ENCODE measurements around the gene ANGPT4.
A peak's percentile ranks its signal among the peaks of the same experiment; 100 is the strongest.

Gene ANGPT4

DNA sequence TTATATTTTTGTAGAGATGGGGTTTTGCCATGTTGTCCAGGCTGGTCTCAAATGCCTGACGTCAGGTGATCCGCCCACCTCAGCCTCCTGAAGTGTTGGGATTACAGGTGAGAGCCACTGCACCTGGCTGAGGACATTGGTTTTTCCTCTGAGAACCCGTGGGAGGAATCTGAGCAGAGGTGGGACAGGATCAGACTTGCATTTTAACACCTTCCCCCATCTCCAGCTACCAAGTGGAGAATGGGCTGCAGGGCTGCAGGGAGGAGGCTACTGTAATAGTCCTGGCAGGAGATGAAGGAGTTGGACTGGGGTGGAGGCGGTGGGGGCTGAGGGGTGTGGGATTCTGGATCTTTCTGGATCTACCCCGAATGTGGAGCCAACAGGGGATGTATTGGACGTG is 58.1 kb downstream of the ANGPT4 start:
- ATAC-seq (ENCODE audit: low read depth), result peak; percentile 30
- TF ChIP-seq, protein P1, sequence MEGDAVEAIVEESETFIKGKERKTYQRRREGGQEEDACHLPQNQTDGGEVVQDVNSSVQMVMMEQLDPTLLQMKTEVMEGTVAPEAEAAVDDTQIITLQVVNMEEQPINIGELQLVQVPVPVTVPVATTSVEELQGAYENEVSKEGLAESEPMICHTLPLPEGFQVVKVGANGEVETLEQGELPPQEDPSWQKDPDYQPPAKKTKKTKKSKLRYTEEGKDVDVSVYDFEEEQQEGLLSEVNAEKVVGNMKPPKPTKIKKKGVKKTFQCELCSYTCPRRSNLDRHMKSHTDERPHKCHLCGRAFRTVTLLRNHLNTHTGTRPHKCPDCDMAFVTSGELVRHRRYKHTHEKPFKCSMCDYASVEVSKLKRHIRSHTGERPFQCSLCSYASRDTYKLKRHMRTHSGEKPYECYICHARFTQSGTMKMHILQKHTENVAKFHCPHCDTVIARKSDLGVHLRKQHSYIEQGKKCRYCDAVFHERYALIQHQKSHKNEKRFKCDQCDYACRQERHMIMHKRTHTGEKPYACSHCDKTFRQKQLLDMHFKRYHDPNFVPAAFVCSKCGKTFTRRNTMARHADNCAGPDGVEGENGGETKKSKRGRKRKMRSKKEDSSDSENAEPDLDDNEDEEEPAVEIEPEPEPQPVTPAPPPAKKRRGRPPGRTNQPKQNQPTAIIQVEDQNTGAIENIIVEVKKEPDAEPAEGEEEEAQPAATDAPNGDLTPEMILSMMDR (IDR thresholded peaks at IDR 0.05; ENCODE audit: poor library complexity, severe bottlenecking), result no peak
- Histone ChIP-seq H3K9me3 (ENCODE audit: severe bottlenecking) (no peaks in the 10 kb centered on the region), H3K27me3 (ENCODE audit: insufficient read depth, poor library complexity, severe bottlenecking) (no peaks in the 10 kb centered on the region), H3K27ac (ENCODE audit: poor library complexity, severe bottlenecking) (peak overlapping the region; percentile 93), H3K4me1 (ENCODE audit: insufficient read depth, poor library complexity, severe bottlenecking) (peaks cover 58% of the 10 kb centered on the region), H3K36me3 (ENCODE audit: low read depth) (no peaks in the 10 kb centered on the region), H3K4me3 (ENCODE audit: severe bottlenecking) (no peak overlapping the region)
- DNase-seq (ENCODE audit: low spot score), result peak; percentile 71

DNA sequence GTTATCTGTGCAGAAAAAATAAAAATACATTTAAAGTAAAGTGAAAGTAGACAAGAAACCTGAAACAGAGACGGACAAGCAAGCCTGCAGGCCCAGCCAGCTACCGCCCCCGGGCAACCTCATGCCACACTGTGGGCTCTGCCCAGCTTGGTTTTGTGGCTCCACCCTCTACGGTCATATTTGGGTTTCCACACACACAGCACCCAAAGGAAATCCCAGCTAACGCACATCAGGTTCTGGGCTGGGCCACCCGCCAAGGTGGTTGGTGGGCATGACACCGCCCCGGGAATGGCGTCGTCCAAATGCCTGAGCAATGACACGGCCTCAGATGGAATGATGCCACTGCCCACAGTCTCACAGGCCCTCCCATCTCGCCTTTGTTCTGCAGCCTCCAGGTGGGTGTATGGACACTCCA is 59.8 kb downstream of the ANGPT4 start:
- H3K4me3 ChIP-seq (ENCODE audit: severe bottlenecking), result no peak overlapping the region
- H3K4me1 ChIP-seq (ENCODE audit: insufficient read depth, poor library complexity, severe bottlenecking), result peaks cover 57% of the 10 kb centered on the region
- H3K9me3 ChIP-seq (ENCODE audit: severe bottlenecking), result no peaks in the 10 kb centered on the region
- TF ChIP-seq, protein P1 (IDR thresholded peaks at IDR 0.05; ENCODE audit: poor library complexity, severe bottlenecking), result no peak
- no peaks in the 10 kb centered on the region for H3K36me3 ChIP-seq (ENCODE audit: low read depth)
- H3K27me3 ChIP-seq (ENCODE audit: insufficient read depth, poor library complexity, severe bottlenecking), result no peaks in the 10 kb centered on the region
- ATAC-seq (ENCODE audit: low read depth) (peak; percentile 86), DNase-seq (ENCODE audit: low spot score) (peak; percentile 99)
- H3K27ac ChIP-seq (ENCODE audit: poor library complexity, severe bottlenecking), result peak overlapping the region; percentile 93

DNA sequence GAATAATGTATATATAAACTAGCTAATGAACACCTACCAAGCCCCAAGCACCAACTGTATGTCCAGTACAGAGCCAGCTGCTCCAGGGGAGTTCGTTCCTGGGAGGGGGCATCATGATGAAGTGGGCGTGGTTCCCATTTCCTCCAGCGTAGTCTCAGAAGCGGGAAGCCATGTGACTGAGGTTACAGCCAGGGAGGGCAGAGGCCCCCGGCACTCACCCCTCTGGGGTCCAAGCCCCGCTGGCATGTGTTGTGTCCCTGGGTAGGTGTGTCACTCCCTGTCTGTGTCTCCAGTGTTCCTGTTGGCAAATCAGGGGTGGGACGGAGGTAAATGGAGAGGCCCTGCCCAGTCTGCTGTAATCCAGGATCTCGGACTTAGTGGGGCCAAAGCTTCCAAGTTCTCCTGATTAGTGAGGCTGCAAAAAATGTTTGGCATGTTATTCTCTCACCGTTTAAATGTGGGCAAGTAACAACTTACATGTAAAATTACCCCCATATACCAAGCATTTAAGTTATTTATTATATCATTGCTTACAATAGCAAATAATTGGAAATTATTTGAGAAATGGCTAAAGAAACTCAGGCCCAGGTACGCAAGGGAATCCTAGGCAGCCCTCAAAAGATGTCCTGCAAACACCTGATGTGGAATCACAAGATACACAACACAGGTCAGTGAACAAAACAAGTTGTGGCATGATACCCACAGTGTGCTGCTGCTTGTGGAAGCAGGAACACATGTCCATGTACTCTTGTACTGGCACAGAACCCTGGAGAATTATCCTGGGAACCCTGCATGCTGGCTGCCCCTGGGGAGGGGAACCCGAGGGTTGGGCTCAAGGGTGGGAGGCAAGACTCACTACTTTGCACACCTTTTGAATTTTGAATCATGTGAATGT is 60.4 kb downstream of the ANGPT4 start:
- H3K27me3 ChIP-seq (ENCODE audit: insufficient read depth, poor library complexity, severe bottlenecking), result no peaks in the 10 kb centered on the region
- H3K4me3 ChIP-seq (ENCODE audit: severe bottlenecking), result no peak overlapping the region
- peak overlapping the region; percentile 93 for H3K27ac ChIP-seq (ENCODE audit: poor library complexity, severe bottlenecking)
- TF ChIP-seq, protein P1 (IDR thresholded peaks at IDR 0.05; ENCODE audit: poor library complexity, severe bottlenecking), result no peak
- H3K36me3 ChIP-seq (ENCODE audit: low read depth), result no peaks in the 10 kb centered on the region
- H3K9me3 ChIP-seq (ENCODE audit: severe bottlenecking), result no peaks in the 10 kb centered on the region
- DNase-seq (ENCODE audit: low spot score) (no peak), ATAC-seq (ENCODE audit: low read depth) (peak; percentile 2; the same call in 1 of the 3 replicates)
- H3K4me1 ChIP-seq (ENCODE audit: insufficient read depth, poor library complexity, severe bottlenecking), result peaks cover 50% of the 10 kb centered on the region

DNA sequence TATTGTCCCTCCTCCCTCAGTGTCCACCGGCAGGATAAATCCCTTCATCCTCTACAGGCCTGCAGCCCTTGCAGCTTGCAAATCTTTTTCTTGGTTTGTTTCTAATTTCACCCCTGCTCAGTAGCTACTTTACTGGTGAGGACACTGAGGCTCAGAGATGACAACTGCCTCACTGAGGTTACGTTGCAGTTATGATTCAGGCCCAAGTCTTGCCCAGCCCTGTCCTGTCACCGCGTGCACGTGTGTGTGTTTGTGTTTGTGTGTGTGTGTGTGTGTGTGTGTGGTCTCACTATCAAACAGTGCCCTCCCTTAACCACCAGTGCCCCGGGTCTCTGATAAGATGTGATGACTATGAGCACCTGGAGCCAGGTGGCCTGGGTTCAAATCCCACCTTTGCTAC is 61.5 kb downstream of the ANGPT4 start:
- Histone ChIP-seq H3K36me3 (ENCODE audit: low read depth) (no peaks in the 10 kb centered on the region), H3K27ac (ENCODE audit: poor library complexity, severe bottlenecking) (peak overlapping the region; percentile 93), H3K4me3 (ENCODE audit: severe bottlenecking) (no peak overlapping the region), H3K4me1 (ENCODE audit: insufficient read depth, poor library complexity, severe bottlenecking) (peaks cover 39% of the 10 kb centered on the region), H3K27me3 (ENCODE audit: insufficient read depth, poor library complexity, severe bottlenecking) (no peaks in the 10 kb centered on the region), H3K9me3 (ENCODE audit: severe bottlenecking) (no peaks in the 10 kb centered on the region)
- DNase-seq (ENCODE audit: low spot score) (no peak), ATAC-seq (ENCODE audit: low read depth) (no peak)
- TF ChIP-seq, protein P1 (IDR thresholded peaks at IDR 0.05; ENCODE audit: poor library complexity, severe bottlenecking), result no peak
